NCI-H2029 (cell line): Measurements from ENCODE around the gene HTRA2.

Experiments
- DNase-seq: peaks from one replicate; lab custom pipeline; 2025; lab: John Stamatoyannopoulos, UW

HTRA2 gene

GRCh38 chr2:74542978-74543377, 13.2 kb downstream of the HTRA2 start:
- no peak for DNase-seq

GRCh38 chr2:74544634-74545033, 14.9 kb downstream of the HTRA2 start:
- no peak for DNase-seq

GRCh38 chr2:74546004-74546403, 16.3 kb downstream of the HTRA2 start:
- DNase-seq: no peak

GRCh38 chr2:74548285-74548899, 18.7 kb downstream of the HTRA2 start:
- DNase-seq: no peak

- no peak for DNase-seq
Measured at GRCh38 chr2:74548900-74549826, 19.4 kb downstream of the HTRA2 start.

- DNase-seq: no peak
Measured at GRCh38 chr2:74550231-74550630, 20.5 kb downstream of the HTRA2 start.

- DNase-seq: no peak
Measured at GRCh38 chr2:74551530-74551929, 21.8 kb downstream of the HTRA2 start.

- DNase-seq: no peak
Measured at GRCh38 chr2:74551942-74552913, 22.5 kb downstream of the HTRA2 start.

GRCh38 chr2:74552914-74553811, 23.4 kb downstream of the HTRA2 start:
- DNase-seq: no peak

GRCh38 chr2:74553892-74554819, 24.4 kb downstream of the HTRA2 start, which contains the start of the genes DOK1 and LOXL3:
Gene DOK1, plus strand, starts transcription at chr2:74554720. Its CDS starts 35 bp downstream, at chr2:74554755.
Gene LOXL3, minus strand, starts transcription at chr2:74553942. Its CDS starts 1,308 bp downstream, at chr2:74552634.
- DNase-seq: peak; percentile 31

GRCh38 chr2:74554820-74555531, 25.2 kb downstream of the HTRA2 start:
- DNase-seq: no peak

- no peak for DNase-seq
Measured at GRCh38 chr2:74555610-74556103, 25.9 kb downstream of the HTRA2 start.

- DNase-seq: no peak
Measured at GRCh38 chr2:74556159-74556558, 26.4 kb downstream of the HTRA2 start.

GRCh38 chr2:74556831-74557370, 27.2 kb downstream of the HTRA2 start:
- no peak for DNase-seq

GRCh38 chr2:74558284-74559230, 28.8 kb downstream of the HTRA2 start:
- no peak for DNase-seq

GRCh38 chr2:74559912-74560311, 30.2 kb downstream of the HTRA2 start:
- DNase-seq: no peak

GRCh38 chr2:74560591-74560990, 30.9 kb downstream of the HTRA2 start:
- no peak for DNase-seq
